Activated T-cell treated with anti-CD3 and anti-CD28 coated beads for 24 hours (primary cell): ENCODE measurements around the gene SPAAR.

Experiments
- DNase-seq: peaks from one replicate; pipeline ENCODE4 v3.0.0-alpha.2; 2020; ENCODE audit warnings: low read depth

The SPAAR gene

GRCh38 chr9:35948901-35949318 lies 39.6 kb downstream of the SPAAR start:
- no peak for DNase-seq

- no peak for DNase-seq
Measured at GRCh38 chr9:35951736-35952135, 42.4 kb downstream of the SPAAR start.

GRCh38 chr9:35952526-35953191 lies 43.4 kb downstream of the SPAAR start:
- DNase-seq = no peak

GRCh38 chr9:35954942-35955546 lies 45.8 kb downstream of the SPAAR start:
- peak; percentile 38 for DNase-seq

- no peak for DNase-seq
Measured at GRCh38 chr9:35956651-35957050, 47.4 kb downstream of the SPAAR start.

GRCh38 chr9:35958104-35958837 lies 49.0 kb downstream of the SPAAR start, which contains the start of gene OR2S2:
Gene OR2S2 (minus strand): TSS chr9:35958154. CDS start chr9:35958098, 56 bp downstream.
- DNase-seq = no peak

GRCh38 chr9:35960039-35960655 lies 50.9 kb downstream of the SPAAR start:
- DNase-seq = no peak
